ENCODE results near the gene CXCL1. TPM values are rescaled to one million over a fixed set of nuclear protein-coding genes. Genes with fewer than 3 reads are reported as not detected.

CXCL1 gene
- total RNA-seq, 2 donors from 2014 or later, result 4.3 to 22.3 TPM

DNA sequence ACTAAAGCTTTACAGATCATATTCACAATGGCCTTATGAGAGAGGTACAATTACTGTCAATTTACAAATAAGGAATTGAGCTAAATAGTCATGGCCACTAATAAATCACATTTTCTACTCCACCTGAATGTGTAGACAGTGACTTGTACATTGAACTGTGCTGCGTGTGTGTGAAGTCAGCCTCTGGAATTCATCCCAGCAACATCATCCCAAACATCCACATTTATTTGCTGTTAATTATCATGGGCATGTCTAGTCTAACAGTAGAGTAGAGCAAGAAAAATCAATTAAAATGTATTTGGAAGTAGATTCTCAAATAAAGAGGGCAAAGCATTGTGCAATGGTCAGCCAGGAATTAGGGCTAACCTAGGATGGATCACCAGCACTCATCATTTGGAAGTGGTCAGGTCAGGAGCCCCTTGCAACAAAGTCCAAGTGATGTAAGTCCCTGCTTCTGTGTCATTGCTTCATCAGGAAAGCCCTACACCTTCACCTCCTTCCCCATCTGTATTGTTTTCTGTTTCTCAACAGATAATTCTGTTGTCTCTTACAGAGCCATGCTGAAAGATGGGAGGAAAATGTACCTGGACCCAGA, 20.9 kb upstream of the CXCL1 start:
- intact Hi-C loops (cut with DNase I, micrococcal nuclease), result no loop called here
- no peak for DNase-seq
- ATAC-seq, result no peak

DNA sequence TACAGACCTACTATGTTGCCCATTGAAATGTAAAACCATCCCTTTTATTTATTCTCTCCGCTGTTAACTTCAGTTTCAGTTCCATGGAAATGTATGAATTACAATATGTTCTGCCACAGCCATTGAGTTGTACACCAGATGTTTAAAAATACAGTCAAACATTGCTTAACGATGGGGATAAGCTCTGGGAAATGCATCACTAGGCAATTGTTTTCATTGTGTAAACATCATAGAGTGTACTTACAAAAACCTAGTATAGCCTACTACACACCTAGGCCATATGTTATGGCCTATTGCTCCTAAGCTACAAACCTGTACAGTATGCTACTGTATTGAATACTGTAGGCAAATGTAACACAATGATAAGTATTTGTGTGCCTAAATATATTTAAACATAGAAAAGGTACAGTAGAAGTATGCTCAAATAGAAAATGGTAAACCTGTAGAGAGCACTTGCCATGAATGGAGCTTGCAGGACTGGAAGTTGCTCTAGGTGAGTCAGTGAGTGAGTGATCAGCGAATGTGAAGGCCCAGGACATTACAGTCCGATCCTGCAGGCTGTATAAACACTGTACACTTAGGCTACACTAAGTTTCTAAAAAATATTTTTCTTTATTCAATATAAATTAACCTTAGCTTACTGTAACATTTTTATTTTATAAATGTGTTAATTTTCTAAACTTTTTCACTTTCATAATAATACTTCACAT, 18.8 kb upstream of the CXCL1 start:
- intact Hi-C loops (cut with DNase I, micrococcal nuclease), result no loop called here
- DNase-seq (no peak), ATAC-seq (peak; percentile 63)

DNA sequence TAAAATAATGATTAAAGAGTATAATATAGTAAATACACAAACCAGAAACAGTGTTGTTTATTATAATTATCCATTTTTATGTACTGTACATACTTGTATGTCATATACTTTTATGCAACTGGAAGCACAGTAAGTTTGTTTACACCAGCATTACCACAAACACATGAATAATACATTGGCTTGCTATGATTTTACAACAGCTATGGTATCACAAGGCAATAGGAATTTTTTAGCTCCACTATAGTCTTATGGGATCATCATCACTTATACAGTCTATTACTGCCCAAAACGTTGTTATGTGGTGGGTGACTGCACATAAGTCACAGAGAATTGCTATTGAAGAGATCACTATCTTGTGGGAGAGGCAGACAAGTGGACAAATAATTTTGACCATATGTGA, 17.9 kb upstream of the CXCL1 start:
- DNase-seq, result no peak
- ATAC-seq, result no peak
- intact Hi-C loops (cut with DNase I, micrococcal nuclease), result no loop called here

DNA sequence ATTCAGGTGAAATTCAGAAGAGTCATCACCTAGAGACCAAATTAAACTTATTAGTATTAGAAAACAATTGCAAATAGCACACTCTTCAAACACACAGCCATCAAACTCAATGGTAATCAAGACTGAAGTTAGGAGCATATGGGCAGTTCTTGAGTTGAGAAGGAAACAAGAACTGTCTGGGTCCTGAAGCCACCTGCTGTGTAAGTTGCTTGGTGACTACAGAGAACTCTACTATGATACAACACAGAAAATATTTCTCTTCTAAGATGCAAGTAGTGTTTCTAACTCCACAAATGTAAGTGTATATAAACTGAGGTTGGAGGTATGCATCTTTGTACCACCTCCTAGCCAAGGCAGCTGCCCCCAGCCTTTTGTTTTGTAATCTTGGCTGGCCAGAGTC, 16.4 kb upstream of the CXCL1 start:
- DNase-seq (no peak), ATAC-seq (no peak)
- intact Hi-C loops (cut with DNase I, micrococcal nuclease), result no loop called here

DNA sequence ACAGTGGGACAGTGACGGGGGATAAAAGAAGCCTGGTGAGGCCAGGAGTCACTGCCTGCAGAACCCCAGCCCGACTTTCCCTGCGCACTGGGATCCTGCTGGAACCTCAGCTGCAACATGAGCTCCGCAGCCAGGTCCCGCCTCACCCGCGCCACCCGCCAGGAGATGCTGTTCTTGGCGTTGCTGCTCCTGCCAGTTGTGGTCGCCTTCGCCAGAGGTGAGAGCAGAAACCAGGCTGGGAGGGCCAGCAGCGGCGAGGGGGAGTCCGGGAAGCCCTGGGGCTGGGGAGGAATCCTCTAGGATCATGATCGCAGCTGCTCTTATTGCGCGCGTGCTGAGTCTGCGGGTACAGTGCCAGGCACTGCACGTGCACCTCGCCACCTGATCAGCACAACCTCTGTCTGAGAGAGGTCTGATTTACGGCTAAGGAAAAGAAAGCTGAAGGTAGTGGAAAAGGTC, 15.9 kb upstream of the CXCL1 start, which contains the start of gene PF4V1:
Gene PF4V1 (plus strand): TSS at position 51 of the 459 bp plus-strand sequence. CDS start 67 bp downstream, at position 118.
- DNase-seq (peak; percentile 41 to 43), ATAC-seq (peak; percentile 62)
- intact Hi-C loops (cut with DNase I, micrococcal nuclease), result no loop called here

DNA sequence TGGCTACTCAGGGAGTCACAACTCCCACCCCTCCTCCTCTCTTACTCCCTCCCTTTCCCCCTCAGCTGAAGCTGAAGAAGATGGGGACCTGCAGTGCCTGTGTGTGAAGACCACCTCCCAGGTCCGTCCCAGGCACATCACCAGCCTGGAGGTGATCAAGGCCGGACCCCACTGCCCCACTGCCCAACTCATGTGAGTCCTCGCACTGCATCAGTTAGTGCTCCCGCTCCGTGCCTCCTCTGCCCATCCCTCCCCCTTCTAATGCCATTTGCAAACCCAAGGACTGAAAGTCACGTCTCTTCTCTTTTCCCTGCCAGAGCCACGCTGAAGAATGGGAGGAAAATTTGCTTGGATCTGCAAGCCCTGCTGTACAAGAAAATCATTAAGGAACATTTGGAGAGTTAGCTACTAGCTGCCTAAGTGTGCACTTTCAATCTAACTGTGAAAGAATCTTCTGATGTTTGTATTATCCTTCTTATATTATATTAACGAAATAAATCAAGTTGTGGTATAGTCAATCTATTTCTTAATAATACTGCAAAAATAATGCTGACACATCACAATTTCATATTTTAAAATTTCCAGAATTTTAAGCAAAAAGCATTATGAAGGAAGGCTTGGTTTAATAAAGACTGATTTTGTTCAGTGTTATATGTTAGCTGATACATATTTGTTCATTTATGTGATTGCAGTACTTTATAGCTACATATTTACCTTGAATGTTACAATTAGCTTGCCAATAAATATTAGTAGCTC, 15.3 kb upstream of the CXCL1 start:
- DNase-seq (no peak), ATAC-seq (no peak)
- intact Hi-C loops (cut with DNase I, micrococcal nuclease), result no loop called here

DNA sequence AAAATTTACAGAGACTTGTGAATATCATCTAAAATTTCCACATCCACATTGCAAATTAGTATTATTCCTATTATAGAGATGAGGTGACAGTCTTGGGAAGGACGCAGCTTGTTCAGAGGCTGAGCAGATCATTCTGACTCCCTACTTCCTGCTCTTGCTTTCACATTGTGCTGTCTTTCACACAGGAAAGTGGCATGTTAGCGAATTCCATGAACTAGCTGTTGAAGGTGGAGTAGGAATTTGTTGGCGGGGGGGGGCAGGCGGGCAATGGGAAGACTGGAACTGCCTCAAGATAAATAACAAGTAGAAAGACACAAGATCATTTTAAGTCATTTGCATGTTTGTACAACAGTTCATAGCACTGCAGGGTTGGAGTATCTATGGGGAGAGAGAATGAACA, 13.8 kb upstream of the CXCL1 start:
- ATAC-seq (no peak), DNase-seq (no peak)
- intact Hi-C loops (cut with DNase I, micrococcal nuclease), result no loop called here

DNA sequence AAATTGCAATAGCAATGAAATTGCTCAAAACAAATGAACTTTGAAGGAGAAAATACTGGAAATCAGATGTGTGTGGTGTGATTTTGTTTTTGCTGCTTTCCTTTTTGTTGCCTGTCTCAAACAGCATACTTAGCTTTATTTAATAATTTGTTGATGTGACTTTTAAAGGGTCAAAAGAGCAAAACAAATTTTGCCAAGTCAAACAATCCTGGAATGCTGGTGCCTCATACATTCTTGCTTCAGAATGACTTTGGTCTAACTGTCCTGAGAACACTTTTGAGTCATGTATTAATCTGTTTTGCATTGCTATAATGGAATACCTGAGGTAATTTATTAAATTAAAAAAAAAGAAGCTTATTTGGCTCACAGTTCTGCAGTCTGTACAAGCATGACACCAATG, 12.7 kb upstream of the CXCL1 start:
- DNase-seq (no peak), ATAC-seq (no peak)
- intact Hi-C loops (cut with DNase I, micrococcal nuclease), result no loop called here

DNA sequence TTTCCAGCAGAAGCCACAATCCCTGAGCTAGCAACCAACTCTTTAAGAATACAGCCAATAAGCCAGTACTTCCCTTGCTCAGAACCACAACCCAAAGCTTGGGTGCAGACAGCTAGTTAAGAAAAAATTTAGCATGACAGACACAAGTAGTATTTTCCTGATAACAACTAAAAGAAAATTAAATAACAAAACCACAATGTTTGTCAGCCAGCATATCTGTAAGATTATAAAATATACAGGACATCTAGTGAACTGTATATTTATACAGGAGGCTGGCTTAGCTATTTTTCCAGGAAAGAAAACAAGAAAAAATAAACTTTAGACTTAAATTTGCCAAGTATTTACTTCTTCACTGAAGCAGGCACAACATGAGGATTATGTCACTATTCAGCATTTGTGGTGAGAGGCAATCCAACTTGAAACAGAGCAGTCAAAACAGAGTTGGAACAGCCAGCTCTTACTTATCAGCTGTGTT, 9.5 kb upstream of the CXCL1 start:
- ATAC-seq (no peak), DNase-seq (no peak)
- intact Hi-C loops (cut with DNase I, micrococcal nuclease), result no loop called here

DNA sequence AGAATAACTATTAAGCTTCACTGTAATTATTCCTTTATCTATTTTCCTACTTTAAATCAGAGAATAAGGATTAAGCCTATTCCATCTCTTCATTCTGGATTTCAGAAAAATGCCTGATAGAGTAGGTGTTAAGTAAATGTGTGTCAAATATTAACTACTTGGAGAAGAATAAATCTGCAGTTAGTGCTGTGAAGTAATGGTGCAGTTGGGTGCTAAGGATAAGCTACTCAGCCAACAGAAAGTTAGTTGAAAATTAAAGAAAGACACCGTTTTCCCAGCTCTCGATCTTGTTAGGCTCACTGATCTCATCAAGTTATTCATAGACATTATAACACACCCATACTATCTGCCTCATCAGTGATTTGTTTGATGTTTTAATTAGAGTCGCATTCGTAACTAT, 9.0 kb upstream of the CXCL1 start:
- DNase-seq (no peak), ATAC-seq (no peak)
- intact Hi-C loops (cut with DNase I, micrococcal nuclease), result no loop called here

DNA sequence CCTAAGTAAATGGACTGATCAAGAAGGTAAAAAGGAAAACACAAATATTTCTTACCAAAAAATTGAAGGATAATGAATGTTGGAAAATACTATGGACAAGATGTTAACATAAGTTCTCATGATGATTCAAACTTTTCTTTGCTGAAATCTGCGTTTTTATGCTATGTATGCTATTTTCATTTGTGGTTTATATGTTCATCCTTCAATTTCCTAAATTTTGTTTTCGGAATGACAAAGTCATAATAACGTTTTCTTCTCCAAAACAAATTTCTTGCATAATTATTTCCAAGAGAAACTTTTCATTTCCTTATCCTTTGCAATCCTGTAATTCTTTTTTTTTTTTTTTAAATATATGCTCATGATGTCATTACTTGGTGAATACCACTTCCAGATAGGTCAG, 8.3 kb upstream of the CXCL1 start:
- intact Hi-C loops (cut with DNase I, micrococcal nuclease), result no loop called here
- DNase-seq (no peak), ATAC-seq (no peak)

DNA sequence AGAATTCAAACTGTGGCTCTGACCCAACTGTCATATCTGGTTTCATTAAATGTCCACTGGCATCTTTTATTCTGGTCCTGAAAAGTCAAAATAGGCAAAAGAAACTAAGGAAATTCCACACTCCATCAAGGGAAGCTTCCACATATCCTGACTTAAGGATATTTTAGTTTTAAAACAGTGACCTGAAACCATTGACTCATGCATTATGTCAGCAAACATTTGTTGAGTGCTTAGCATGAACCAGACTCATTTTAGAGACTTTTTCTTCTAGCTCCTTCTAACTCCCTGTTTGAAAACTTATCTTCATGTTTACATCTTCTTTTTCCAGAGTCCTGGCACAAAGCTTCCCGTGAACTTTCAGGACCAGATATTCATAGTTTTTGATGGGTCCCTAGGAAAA, 6.9 kb upstream of the CXCL1 start:
- DNase-seq (no peak), ATAC-seq (no peak)
- intact Hi-C loops (cut with DNase I, micrococcal nuclease), result no loop called here

DNA sequence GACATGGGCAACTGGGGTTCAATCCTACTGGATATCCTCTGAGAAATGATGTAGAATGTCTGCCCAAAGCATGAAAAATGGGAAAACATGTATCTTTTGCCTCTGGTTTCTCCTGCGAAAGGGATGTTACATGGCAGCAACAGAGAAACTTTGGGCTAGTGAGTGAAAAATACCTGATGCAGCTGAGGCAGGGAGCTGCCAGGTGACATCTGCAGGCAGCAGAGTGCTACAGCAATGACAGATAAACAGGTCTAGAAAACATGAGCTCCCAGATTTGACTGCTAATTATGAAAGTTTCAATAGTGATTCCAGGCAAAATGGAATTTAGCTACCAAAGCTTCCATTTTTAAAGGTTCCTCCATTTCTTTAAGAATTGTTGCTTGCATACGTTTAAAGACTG, 4.8 kb upstream of the CXCL1 start:
- DNase-seq, result peak in 1 of 2 donors; percentile 24
- intact Hi-C loops (cut with DNase I, micrococcal nuclease), result no loop called here
- ATAC-seq, result peak; percentile 30

DNA sequence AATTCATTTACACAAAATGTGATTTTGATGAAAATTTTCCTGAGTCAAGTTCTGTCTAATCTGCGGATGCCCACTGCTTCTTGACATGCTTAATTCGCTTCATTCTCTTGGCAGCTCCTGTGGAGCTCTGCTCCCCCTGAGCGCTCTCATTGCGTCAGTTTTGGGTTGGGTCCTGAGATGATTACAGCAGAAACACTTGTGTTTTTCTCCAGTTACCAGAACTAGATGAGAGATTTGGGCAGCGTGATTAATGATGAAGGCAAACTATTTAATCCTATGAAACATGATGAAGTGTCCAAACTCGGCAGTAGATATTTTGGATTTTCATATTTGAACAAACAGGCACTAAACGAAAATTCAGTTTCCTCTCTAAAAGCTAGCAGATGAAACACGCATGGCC, 4.2 kb upstream of the CXCL1 start:
- DNase-seq (no peak), ATAC-seq (no peak)
- intact Hi-C loops (cut with DNase I, micrococcal nuclease), result no loop called here

DNA sequence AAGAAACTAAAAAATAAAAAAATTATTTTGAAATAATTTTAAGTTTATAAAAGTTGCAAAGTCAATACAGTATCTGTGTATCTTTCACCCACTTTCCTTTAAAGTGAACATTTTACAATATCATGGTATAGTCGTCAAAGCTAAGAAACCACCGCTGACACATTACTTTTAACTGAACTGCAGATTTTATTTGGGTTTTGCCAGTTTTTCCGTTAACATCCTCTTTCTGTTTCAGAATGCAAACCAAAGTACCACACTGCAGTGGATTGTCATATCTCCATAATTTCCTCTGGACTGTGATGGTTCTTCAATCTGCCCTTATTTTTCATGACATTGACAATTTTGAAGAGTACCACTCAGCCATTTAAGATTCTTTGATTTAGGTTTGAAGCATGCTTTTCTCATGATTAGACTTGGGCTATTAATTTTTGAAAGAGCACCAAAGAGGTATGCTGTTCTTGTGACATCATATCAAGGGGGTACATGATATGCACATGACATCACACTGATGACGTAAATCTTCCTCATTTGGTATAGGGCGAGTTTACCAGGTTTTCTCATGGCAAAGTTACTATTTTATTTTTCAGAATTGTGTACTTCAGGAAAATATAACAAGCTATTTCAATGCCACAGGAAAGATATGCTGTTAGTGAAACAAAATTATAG, 3.6 kb upstream of the CXCL1 start:
- no peak for DNase-seq
- ATAC-seq, result no peak
- intact Hi-C loops (cut with DNase I, micrococcal nuclease), result no loop called here

DNA sequence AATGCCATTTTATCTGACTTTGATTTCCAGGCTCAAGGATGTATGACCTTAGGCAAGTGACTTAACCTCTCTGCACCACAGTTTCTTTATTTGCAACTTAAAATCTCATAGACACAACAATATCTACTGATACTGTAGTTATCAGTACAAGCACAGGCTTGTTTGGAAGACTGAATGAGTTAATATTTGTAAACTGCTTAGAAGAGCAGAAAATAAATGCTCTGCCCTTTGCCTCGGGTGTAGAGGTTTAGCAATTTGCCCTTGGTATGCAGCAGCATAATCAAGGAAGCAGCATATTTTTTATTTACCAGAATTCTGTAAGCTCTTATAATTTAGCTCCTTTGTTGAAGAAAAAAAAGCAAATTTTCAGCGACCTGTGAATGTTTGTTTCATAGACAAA, 2.9 kb upstream of the CXCL1 start:
- ATAC-seq (no peak), DNase-seq (no peak)
- intact Hi-C loops (cut with DNase I, micrococcal nuclease), result no loop called here

DNA sequence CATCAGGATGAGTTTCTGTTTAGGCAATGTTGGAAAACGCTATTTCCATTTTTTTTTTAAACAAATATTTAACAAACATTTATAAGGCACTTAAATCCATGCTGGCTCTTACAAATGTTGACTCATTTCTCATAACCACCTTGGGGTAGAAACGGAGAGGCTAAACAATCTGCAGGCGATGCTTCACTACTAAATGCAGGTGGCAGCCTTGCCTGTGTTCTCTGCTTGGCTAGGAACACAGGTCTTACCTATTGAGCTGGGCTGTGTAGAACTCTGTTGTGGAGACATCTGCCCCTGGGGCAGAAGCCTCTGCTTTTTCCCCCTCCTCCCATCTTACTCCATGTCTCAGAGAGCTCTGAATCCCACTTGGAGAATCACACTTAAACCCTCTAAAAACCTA, 1.4 kb upstream of the CXCL1 start:
- DNase-seq, result peak; percentile 36 to 74
- intact Hi-C loops (cut with DNase I, micrococcal nuclease), result no loop called here
- peak; percentile 69 for ATAC-seq

DNA sequence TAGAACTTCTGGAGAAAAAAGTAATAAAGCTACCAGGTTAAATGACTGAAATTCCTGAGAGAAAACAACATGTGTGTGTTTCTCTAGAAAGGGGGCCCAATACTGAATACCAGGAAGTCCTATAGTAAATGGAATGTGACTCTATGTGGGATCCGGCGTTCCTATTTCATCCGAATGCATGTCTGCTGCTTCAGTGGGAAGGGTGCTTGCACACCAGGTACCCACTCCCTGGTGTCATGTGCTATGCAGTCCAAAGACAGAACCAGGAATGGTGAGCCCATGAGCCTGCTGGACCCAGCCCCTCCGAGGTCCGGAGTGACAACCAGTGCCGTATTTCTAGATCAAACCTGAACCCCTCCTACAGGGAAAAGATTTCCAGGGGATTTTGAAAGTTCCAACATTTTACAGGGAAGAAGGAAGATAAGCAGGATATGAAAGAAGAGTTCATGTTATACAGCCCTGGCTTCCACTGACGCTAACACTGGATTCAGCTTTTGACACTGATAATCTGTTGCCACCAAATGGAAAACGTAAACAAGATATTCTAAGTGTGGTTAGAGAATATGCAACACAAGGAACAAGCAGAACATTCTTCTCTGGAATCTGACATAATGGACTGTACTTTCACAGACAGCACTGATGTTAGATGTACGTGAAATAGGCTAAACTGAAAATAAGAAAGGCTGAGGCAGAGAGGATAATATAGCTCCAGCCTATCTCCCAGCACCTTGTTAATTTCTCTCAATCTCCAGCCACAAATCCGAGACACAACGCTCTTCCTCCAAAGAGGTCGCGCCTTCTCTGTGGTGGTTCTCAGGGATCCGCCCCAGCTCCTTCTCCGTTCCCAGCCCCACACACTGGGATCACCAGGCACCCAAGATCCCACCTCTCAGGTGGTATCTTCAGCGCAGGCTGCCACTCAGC, 725 bp upstream of the CXCL1 start:
- DNase-seq, result peak in 1 of 2 donors; percentile 31

More for the DNA sequence above, 725 bp upstream of the CXCL1 start:
- peak; percentile 43 for ATAC-seq
- intact Hi-C loops (cut with DNase I, micrococcal nuclease), result no loop called here
